IPS-18c (cell line): ENCODE results near the gene FAM90A26.
"Not testable (repeated sequence)": the region's sequence is repeated elsewhere in the genome, so short reads cannot be mapped to it uniquely, and the experiment has no call there.

Experiments
- H3K4me3 ChIP-seq: 2 replicates; pipeline ENCODE4 v1.7.0; 2013; ENCODE audit warnings: low read depth, mild to moderate bottlenecking, low read length, moderate library complexity; ENCODE audit not compliant: insufficient read depth
- H3K9me3 ChIP-seq: one replicate; pipeline ENCODE4 v1.6.1; 2013; ENCODE audit warnings: mild to moderate bottlenecking, low read length, moderate library complexity; ENCODE audit not compliant: control insufficient read depth, insufficient read depth

Gene FAM90A26

GRCh38 chr4:9153571-9154157 is 16.5 kb upstream of the FAM90A26 start:
- H3K9me3 ChIP-seq: not testable (repeated sequence)
- peak overlapping the region; percentile 55 for H3K4me3 ChIP-seq

DNA sequence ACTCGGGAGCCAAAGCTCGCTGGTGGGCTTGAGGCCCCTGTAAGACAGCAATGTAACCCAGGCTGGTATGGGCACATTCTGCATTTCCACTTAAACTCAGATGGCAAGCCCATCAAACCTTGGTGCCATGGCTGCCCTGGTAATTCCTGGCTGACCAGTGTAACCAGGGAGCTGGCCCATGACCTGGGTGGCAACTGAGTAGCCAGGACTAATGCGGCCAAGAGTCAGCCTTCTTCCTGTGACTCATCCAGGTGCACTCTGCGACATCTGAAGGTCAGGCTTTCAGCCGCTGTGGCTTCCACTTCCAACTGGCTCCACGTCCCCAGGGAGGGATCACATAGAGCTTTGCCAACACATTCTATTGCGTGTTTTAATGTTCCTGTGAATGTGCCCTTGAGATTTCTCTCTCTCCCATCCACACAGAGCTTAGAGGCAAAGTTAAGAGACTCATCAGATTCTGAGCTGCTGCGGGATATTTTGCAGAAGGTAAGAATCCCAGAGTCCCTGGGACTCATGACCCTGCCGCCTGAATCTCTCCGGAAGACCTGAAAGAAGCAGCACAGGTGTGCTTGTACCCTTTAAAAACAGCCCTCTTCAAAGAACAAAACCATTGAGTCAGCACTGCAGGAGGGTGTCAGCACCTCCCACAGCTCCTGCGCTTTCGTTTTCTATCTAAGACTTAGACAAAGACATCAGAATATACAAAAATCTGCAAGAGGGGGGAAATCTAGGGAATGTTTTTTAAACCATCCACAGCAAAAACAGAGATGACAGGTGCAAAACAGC is 14.9 kb upstream of the FAM90A26 start:
- not testable (repeated sequence) for H3K4me3 ChIP-seq, H3K9me3 ChIP-seq

- H3K9me3 ChIP-seq, H3K4me3 ChIP-seq: not testable (repeated sequence)
Measured at GRCh38 chr4:9158392-9158791, 11.8 kb upstream of the FAM90A26 start.

DNA sequence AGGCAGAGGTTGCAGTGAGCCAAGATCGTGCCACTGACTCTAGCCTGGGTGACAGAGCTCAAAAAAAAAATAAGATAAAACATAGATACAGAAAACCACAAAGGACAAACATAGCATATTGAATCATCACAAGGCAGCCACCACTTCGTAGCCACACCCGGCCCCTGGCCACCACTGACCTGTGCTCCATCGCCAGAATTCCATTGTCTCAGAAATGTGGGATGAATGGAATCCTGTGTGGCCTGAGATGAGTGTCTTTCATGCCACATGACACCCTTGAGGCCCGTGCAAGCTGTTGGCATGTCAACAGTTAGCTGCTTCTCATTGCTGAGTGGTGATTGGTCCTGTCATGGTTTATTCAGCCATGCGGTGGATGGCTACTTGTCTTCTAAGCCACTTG is 10.2 kb upstream of the FAM90A26 start:
- H3K4me3 ChIP-seq, H3K9me3 ChIP-seq: not testable (repeated sequence)

GRCh38 chr4:9165990-9166389 is 4.2 kb upstream of the FAM90A26 start:
- not testable (repeated sequence) for H3K9me3 ChIP-seq, H3K4me3 ChIP-seq

- not testable (repeated sequence) for H3K4me3 ChIP-seq, H3K9me3 ChIP-seq
Measured at GRCh38 chr4:9210357-9210756, 40.1 kb downstream of the FAM90A26 start, which contains the start of gene USP17L10. Gene USP17L10, plus strand, starts transcription at chr4:9210657. Its CDS starts 0 bp downstream, at chr4:9210657.

GRCh38 chr4:9214701-9215100 is 44.5 kb downstream of the FAM90A26 start:
- not testable (repeated sequence) for H3K9me3 ChIP-seq, H3K4me3 ChIP-seq

DNA sequence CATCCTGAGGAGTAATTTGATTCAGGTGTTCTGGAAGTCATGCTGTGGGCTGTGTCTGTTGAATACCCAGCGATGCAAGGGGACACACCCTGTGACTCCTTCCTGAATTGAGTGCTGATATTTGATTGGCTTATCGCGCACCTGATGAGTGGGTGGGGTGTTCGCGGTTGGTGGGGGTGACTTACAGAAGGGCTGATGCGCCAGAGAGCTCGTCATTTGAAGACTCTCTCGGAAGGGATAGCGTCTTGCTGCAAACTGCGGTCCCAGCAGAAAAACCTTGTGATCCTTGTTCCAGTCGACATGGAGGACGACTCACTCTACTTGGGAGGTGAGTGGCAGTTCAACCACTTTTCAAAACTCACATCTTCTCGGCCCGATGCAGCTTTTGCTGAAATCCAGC is 44.9 kb downstream of the FAM90A26 start, which contains the start of gene USP17L11:
Gene USP17L11 (plus strand): TSS at position 301 of the 400 bp plus-strand sequence. CDS start 0 bp downstream, at position 301.
- not testable (repeated sequence) for H3K4me3 ChIP-seq, H3K9me3 ChIP-seq

- not testable (repeated sequence) for H3K9me3 ChIP-seq, H3K4me3 ChIP-seq
Measured at GRCh38 chr4:9219852-9220251, 49.6 kb downstream of the FAM90A26 start, which contains the start of gene USP17L12. Gene USP17L12, plus strand, starts transcription at chr4:9220152. Its CDS starts 0 bp downstream, at chr4:9220152.

- not testable (repeated sequence) for H3K9me3 ChIP-seq, H3K4me3 ChIP-seq
Measured at GRCh38 chr4:9224596-9224995, 54.4 kb downstream of the FAM90A26 start, which contains the start of gene USP17L13. Gene USP17L13, plus strand, starts transcription at chr4:9224896. Its CDS starts 0 bp downstream, at chr4:9224896.
